ENCODE results near the gene BTN2A1. TPM values are rescaled to one million over a fixed set of nuclear protein-coding genes. Genes with fewer than 3 reads are reported as not detected.

The BTN2A1 gene
- total RNA-seq: 7.7 and 9.1 TPM in 2 replicates

DNA sequence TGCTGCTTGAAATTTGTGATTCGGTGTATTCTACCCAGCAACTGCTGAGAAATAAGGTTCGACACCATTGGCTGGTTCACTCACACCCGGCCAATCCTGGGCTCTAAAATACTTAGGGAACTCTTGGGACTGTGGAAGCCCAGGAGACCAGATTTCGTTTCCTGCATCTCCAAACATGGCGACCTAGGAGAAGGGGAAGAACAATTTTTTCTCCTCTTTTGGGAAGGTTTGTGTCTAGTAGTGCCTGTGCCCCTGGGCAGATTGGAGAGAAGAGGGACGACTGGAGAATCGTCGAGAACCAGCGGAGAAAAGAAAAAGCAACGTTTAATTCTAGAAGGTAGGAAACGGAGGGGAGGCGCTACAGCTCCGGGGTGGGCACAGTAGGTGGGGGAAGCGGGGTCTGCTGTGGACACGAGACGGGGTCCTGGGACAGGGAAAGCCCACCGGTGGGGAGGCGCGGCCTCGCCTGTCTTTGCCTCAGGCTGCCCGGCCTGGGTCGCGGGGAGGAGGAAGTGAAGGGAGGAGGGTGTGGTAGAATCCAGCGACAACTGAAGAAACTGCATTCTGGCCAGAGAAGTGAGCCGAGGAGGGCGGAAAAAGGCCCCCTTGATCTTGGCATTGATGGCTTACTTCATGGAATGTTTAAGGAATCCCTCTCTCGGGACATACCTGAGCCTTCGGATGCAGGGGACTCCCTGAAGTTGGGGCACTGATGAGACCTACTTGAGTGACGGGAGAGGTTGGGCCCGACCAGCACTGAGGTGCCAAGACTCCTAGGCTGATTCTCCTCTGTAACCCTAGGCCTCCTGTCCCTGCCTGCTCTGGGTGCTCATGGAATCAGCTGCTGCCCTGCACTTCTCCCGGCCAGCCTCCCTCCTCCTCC is at the start of gene BTN2A1:
Gene BTN2A1, plus strand, starts transcription at position 150 of the 883 bp plus-strand sequence. Its CDS starts 682 bp downstream, at position 832.

GRCh38 chr6:26500102-26500501 is 42.3 kb downstream of the BTN2A1 start, which contains the start of gene BTN1A1:
Gene BTN1A1, plus strand, starts transcription at chr6:26500303. Its CDS starts 984 bp downstream, at chr6:26501287.

Other genes starting within 250 kb of the BTN2A1 start
- 13.7 and 21.8 TPM in 2 replicates for gene BTN3A2, start 92.8 kb upstream of the BTN2A1 start, total RNA-seq
- 7.7 and 8.9 TPM in 2 replicates for gene BTN2A2, start 74.8 kb upstream of the BTN2A1 start, total RNA-seq
- 17.8 and 26.3 TPM in 2 replicates for gene BTN3A1, start 55.7 kb upstream of the BTN2A1 start, total RNA-seq
- 12.5 and 16.9 TPM in 2 replicates for gene BTN3A3, start 17.5 kb upstream of the BTN2A1 start, total RNA-seq
- not detected in 2 replicates for gene BTN1A1, start 42.3 kb downstream of the BTN2A1 start, total RNA-seq
- gene HMGN4, start 80.4 kb downstream of the BTN2A1 start, total RNA-seq: 64.3 and 70.7 TPM in 2 replicates
- 11.9 and 13.4 TPM in 2 replicates for gene ABT1, start 139.0 kb downstream of the BTN2A1 start, total RNA-seq
- 14.1 and 15.4 TPM in 2 replicates for gene ZNF322, start 201.8 kb downstream of the BTN2A1 start, total RNA-seq

Measured in smooth muscle cell of bladder (primary cell).